Right lung (tissue), 5 donors: Measurements from ENCODE around the gene CLDN7. TPM values are rescaled to one million over a fixed set of nuclear protein-coding genes. Genes with fewer than 3 reads are reported as not detected.

ENCODE experiments used
- DNase-seq, 2 donors: peaks; one replicate each; pipeline ENCODE4 v3.0.0-alpha.2; 2013
- polyA plus RNA-seq, 5 donors: library from polyadenylated mRNA; unstranded; fragments of 120-200 nt; gene quantifications; one replicate each; pipeline versions ENCODE4 v1.2.1 to v1.2.3, GENCODE V29; 2013; ENCODE audit warnings: inconsistent platforms in 1 of 5, low replicate concordance in 1 of 5; ENCODE audit not compliant: insufficient read length in 5 of 5, insufficient read depth in 1 of 5

Gene CLDN7
- polyA plus RNA-seq, 5 donors = 22.3 to 35.1 (median 33.6) TPM

- DNase-seq = no peak
Measured at GRCh38 chr17:7290685-7291084, 28.4 kb upstream of the CLDN7 start.

- DNase-seq = no peak
Measured at GRCh38 chr17:7290166-7290565, 27.9 kb upstream of the CLDN7 start.

GRCh38 chr17:7289256-7290032, 27.2 kb upstream of the CLDN7 start:
- no peak for DNase-seq

DNA sequence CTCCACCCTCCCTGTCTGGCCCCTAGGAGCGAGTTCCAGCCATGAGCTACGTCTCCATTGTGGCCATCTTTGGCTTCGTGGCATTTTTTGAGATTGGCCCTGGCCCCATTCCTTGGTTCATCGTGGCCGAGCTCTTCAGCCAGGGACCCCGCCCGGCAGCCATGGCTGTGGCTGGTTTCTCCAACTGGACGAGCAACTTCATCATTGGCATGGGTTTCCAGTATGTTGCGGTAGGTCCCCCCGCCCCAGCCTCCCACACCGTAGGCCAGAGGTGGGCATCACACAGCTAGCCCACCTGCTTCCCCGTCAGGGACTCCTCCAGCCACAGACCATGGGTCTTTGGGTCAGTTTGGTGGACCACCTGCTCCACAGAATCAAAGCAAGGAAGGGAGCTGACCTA, 23.4 kb upstream of the CLDN7 start:
- DNase-seq = no peak

GRCh38 chr17:7284911-7285310, 22.6 kb upstream of the CLDN7 start:
- no peak for DNase-seq

GRCh38 chr17:7283471-7284216, 21.4 kb upstream of the CLDN7 start:
- no peak for DNase-seq

GRCh38 chr17:7282752-7283321, 20.6 kb upstream of the CLDN7 start:
- DNase-seq = no peak

- peak in 1 of 2 donors; percentile 33 for DNase-seq
Measured at GRCh38 chr17:7281953-7282751, 19.9 kb upstream of the CLDN7 start.

- peak; percentile 87 to 89 for DNase-seq
Measured at GRCh38 chr17:7281074-7281952, 19.0 kb upstream of the CLDN7 start, which contains the start of gene SLC2A4. TSS of gene SLC2A4 (plus strand) at chr17:7281718. CDS start at chr17:7281935, 217 bp downstream.

GRCh38 chr17:7280519-7281073, 18.3 kb upstream of the CLDN7 start:
- peak; percentile 76 to 82 for DNase-seq

GRCh38 chr17:7279448-7279847, 17.2 kb upstream of the CLDN7 start:
- no peak for DNase-seq

DNA sequence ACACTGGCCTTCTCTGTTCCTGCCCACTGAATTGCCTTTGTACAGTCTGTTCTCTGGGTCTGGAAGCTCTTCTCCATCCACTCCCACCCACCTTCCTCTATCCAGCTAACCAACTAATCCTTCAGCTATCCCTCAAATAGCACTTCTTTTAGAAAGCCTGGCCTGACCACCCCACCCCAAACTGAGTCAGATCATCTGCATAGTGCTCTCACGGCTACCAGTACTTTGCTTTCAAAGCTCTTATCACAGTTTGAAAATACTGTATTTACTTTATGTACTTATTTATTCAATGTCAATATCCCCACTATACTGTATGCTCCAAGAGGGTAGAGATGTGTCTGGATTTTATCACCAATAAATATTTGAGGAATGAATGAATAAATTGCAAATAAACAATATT, 4.5 kb upstream of the CLDN7 start:
- no peak for DNase-seq

DNA sequence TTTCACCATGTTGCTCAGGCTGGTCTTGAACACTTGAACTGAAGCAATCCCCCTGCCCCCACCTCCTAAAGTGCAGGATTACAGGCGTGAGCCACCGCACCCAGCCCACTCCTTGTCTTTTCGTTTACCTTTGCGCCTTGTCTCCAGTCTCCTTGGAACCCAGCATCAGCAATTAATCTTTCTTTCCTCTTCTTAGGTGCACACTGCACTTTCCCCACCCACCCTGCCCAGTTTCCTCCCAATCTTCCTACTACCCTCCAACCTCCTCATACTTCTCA, 1.5 kb upstream of the CLDN7 start:
- DNase-seq = no peak

DNA sequence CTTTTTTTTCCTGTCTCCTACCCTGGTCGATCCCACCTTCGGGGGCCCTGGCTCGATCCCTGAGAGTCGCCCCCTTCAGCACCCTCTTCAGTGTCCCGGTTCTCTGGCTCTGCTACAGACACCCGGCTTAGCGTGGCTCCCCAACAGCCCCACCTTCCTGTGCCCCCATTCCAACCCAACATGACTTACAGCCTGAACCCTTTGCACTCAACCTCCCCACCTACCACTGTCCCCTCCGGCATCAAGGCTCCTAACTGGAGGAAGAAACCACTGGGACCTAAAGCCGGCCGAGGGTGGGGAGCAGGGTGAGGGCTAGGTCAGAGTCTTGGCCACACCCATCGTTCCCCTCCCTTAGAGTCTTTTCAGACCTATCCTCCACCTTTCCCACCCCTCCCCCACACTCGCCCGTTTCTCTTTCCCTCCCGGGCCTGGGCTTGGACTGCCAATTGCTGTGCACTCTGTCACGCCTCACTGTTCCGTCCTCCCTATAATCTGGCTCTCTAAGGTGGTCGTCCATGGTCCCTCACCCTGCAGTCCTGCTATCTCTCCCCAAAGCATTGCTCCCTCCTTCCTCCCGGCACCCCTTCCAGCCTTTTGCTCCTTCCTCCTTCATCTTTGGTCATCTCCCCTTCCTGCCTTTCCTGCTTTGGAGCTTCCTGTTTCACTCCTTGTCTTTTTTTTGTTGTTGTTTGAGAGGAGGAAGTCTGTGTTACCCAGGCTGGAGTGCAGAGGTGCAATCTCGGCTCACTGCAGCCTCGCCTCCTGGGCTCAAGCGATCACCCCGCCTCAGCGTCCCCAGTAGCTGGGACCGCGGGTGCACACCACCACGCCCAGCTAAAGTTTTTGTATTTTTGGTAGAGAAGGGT, 890 bp upstream of the CLDN7 start:
- DNase-seq = peak; percentile 27 to 28

- no peak for DNase-seq
Measured at GRCh38 chr17:7261379-7262191, 693 bp downstream of the CLDN7 start.

GRCh38 chr17:7260651-7261378, 1.5 kb downstream of the CLDN7 start:
- peak; percentile 32 to 43 for DNase-seq

DNA sequence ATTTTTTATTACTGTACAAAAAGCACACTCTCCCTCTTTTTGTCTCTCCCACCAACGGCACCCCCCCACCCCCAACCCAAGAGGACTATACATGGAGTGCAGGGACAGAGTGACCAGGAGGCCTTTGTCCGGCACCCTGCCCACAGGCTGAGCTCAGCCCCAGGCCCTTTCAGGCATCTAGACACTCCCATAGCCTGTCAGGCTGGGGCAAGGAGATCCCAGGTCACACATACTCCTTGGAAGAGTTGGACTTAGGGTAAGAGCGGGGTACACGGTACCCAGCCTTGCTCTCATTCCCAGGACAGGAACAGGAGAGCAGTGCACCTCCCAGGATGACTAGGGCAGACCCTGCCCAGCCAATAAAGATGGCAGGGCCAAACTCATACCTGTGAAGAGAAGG, 2.1 kb downstream of the CLDN7 start:
- no peak for DNase-seq

DNA sequence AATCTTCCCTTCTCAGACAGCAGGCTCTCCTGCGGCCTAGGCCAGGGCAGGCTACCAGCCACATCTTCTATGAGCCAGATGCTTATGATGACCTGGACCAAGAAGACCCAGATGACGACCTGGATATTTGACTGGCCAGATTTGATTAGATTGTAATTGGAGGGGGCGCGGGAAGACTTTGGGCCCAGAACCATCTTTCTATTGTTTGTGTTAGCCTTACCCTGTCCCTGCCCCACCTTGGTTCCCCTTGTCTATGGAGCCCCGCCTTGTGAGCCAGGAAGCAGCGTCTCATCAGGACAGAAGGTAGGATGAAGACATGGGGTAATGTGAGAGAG, 2.8 kb downstream of the CLDN7 start:
- DNase-seq = no peak
